GM23248 (cell line): ENCODE results near the gene EGLN3.

Source experiments
- EZH2 ChIP-seq: fragments of 200-600 bp; sonication (generic); IDR thresholded peaks from 2 replicates; pipeline ENCODE4 v1.6.1; 2018; ENCODE audit warnings: antibody characterized with exemption, mild to moderate bottlenecking; ENCODE audit not compliant: insufficient read depth, poor library complexity, severe bottlenecking
- EZH2phosphoT487 ChIP-seq: fragments of 200-600 bp; sonication (generic); IDR thresholded peaks from 2 replicates; pipeline ENCODE4 v1.6.1; 2018; ENCODE audit warnings: antibody characterized with exemption, moderate library complexity, mild to moderate bottlenecking, low read depth; ENCODE audit not compliant: insufficient read depth

GRCh38 chr14:33933386-33933933 lies 17.4 kb downstream of the EGLN3 start:
- TF ChIP-seq EZH2 (no peak), EZH2phosphoT487 (no peak)
